Gastrocnemius medialis (tissue), 4 donors: ENCODE data around the gene NME4. TPM values are rescaled to one million over a fixed set of nuclear protein-coding genes. Genes with fewer than 3 reads are reported as not detected.

ENCODE experiments used
- ATAC-seq, 2 donors: fragments of 150-250 bp; one replicate each; pipeline ENCODE4 v1.9.1; 2016
- DNase-seq, 2 donors: peaks; one replicate each; pipeline ENCODE4 v3.0.0-alpha.2; 2019
- H3K27ac ChIP-seq, 4 donors: fragments of 200-600 bp; sonication (generic); 1 replicate in 1 of 4; 2 replicates in 3 of 4; pipeline ENCODE4 v1.5.1; 2016 to 2018; ENCODE audit warnings: mild to moderate bottlenecking in 2 of 4, moderate library complexity in 1 of 4
- H3K27me3 ChIP-seq, 3 donors: fragments of 200-600 bp; sonication (generic) in 2 of 3; 1 replicate in 1 of 3; 2 replicates in 2 of 3; pipeline versions ENCODE4 v1.5.1 to v1.6.0; 2016 to 2019; ENCODE audit warnings: mild to moderate bottlenecking in 1 of 3, moderate library complexity in 1 of 3
- H3K36me3 ChIP-seq, 2 donors: fragments of 200-600 bp; sonication (generic) in 1 of 2; one replicate each; pipeline ENCODE4 v1.5.1; 2017 to 2018
- H3K4me1 ChIP-seq, 2 donors: fragments of 200-600 bp; sonication (generic) in 1 of 2; one replicate each; pipeline ENCODE4 v1.5.1; 2016 to 2017; ENCODE audit warnings: mild to moderate bottlenecking in 2 of 2
- H3K4me3 ChIP-seq, 4 donors: fragments of 200-600 bp; sonication (generic) in 3 of 4; 1 replicate in 1 of 4; 2 replicates in 3 of 4; pipeline ENCODE4 v1.5.1; 2016 to 2019; ENCODE audit warnings: mild to moderate bottlenecking in 2 of 4
- H3K9me3 ChIP-seq, 3 donors: fragments of 200-600 bp; sonication (generic) in 2 of 3; 1 replicate in 1 of 3; 2 replicates in 2 of 3; pipeline ENCODE4 v1.5.1; 2016 to 2019
- CTCF ChIP-seq, 5 experiments: fragments of 450-650 bp in 3 of 5; fragments of 200-600 bp in 2 of 5; sonication (generic) in 2 of 5; IDR thresholded peaks in 4 of 5; conservative IDR thresholded peaks in 1 of 5; 1 replicate in 4 of 5; 2 replicates in 1 of 5; pipeline ENCODE4 v1.5.1; 2016 to 2019; ENCODE audit warnings: antibody characterized with exemption in 5 of 5, mild to moderate bottlenecking in 3 of 5, moderate library complexity in 3 of 5
- POLR2A ChIP-seq, 2 donors: fragments of 450-650 bp; IDR thresholded peaks; one replicate each; pipeline ENCODE4 v1.6.1; 2017; ENCODE audit warnings: antibody characterized with exemption in 2 of 2, mild to moderate bottlenecking in 2 of 2, moderate library complexity in 2 of 2
- in situ Hi-C, 4 donors: fragments of 200-750 bp; cut with MboI; loops; one replicate each; pipeline versions ENCODE4 v1.15.0 to v1.8.0; 2017; ENCODE audit warnings: low sequenced_read_pairs in 4 of 4
- intact Hi-C: fragments of 100-400 bp; cut with DNase I; formaldehyde crosslinking; loops from one replicate; pipeline ENCODE4 v1.15.1; 2023; ENCODE audit warnings: low total_unique reads
- total RNA-seq, 4 donors: library from RNA; depleted of rRNA; stranded (reverse); fragments of >200 nt; gene quantifications; one replicate each; pipeline versions ENCODE4 v1.1.0 to v1.2.3, GENCODE V29; 2016

Gene NME4
- total RNA-seq, 4 donors from 2014 or later, result 11.6 to 19.3 (median 16.3) TPM

GRCh38 chr16:363766-364490 is 33.1 kb upstream of the NME4 start:
- in situ Hi-C loops, result no loop called here
- TF ChIP-seq CTCF (IDR thresholded peaks at IDR 0.05 in 4 of 5, conservative IDR thresholded peaks at IDR 0.05 in 1 of 5) (no peak), POLR2A (IDR thresholded peaks at IDR 0.05) (no peak)
- intact Hi-C loops, result no loop called here

GRCh38 chr16:364595-365491 is 32.2 kb upstream of the NME4 start:
- H3K9me3 ChIP-seq, result no peaks in the 10 kb centered on the region
- H3K27ac ChIP-seq, result no peak overlapping the region
- intact Hi-C loops, result no loop called here
- DNase-seq (no peak), ATAC-seq (no peak)
- H3K4me3 ChIP-seq, result no peak overlapping the region
- H3K36me3 ChIP-seq, result peaks cover 0 to 30% of the 10 kb centered on the region in 2 donors
- TF ChIP-seq POLR2A (IDR thresholded peaks at IDR 0.05) (no peak), CTCF (IDR thresholded peaks at IDR 0.05 in 4 of 5, conservative IDR thresholded peaks at IDR 0.05 in 1 of 5) (no peak)
- peaks cover 0 to 18% (median 7%) of the 10 kb centered on the region in 3 donors for H3K27me3 ChIP-seq
- in situ Hi-C loops, result no loop called here
- peaks cover 3 to 7% of the 10 kb centered on the region in 2 donors for H3K4me1 ChIP-seq

More at GRCh38 chr16:363766-364490, 33.1 kb upstream of the NME4 start:
- H3K27ac ChIP-seq, result no peak overlapping the region
- ATAC-seq, result no peak
- peaks cover 0 to 18% (median 7%) of the 10 kb centered on the region in 3 donors for H3K27me3 ChIP-seq
- DNase-seq, result no peak
- H3K9me3 ChIP-seq, result no peaks in the 10 kb centered on the region
- no peaks in the 10 kb centered on the region for H3K4me1 ChIP-seq
- H3K4me3 ChIP-seq, result no peak overlapping the region
- peaks cover 0 to 25% of the 10 kb centered on the region in 2 donors for H3K36me3 ChIP-seq

- DNase-seq (no peak), ATAC-seq (no peak)
- Histone ChIP-seq H3K36me3 (peaks cover 0 to 30% of the 10 kb centered on the region in 2 donors), H3K27me3 (peaks cover 0 to 18% (median 7%) of the 10 kb centered on the region in 3 donors), H3K4me3 (no peak overlapping the region), H3K27ac (no peak overlapping the region), H3K9me3 (no peaks in the 10 kb centered on the region), H3K4me1 (peaks cover 12 to 14% of the 10 kb centered on the region in 2 donors)
- in situ Hi-C loops (no loop called here), intact Hi-C loops (no loop called here)
- no peak for TF ChIP-seq CTCF (IDR thresholded peaks at IDR 0.05 in 4 of 5, conservative IDR thresholded peaks at IDR 0.05 in 1 of 5)
- no peak for TF ChIP-seq POLR2A (IDR thresholded peaks at IDR 0.05)
These were observed 30.5 kb upstream of the NME4 start for GRCh38 chr16:366476-366875.

GRCh38 chr16:367333-367903 is 29.6 kb upstream of the NME4 start:
- ATAC-seq (no peak), DNase-seq (no peak)
- peaks cover 0 to 18% (median 7%) of the 10 kb centered on the region in 3 donors for H3K27me3 ChIP-seq
- TF ChIP-seq POLR2A (IDR thresholded peaks at IDR 0.05) (no peak), CTCF (IDR thresholded peaks at IDR 0.05 in 4 of 5, conservative IDR thresholded peaks at IDR 0.05 in 1 of 5) (no peak)
- no peak overlapping the region for H3K4me3 ChIP-seq
- in situ Hi-C loops, result no loop called here
- intact Hi-C loops, result no loop called here
- H3K4me1 ChIP-seq, result peaks cover 12 to 14% of the 10 kb centered on the region in 2 donors
- no peaks in the 10 kb centered on the region for H3K9me3 ChIP-seq
- peaks cover 0 to 30% of the 10 kb centered on the region in 2 donors for H3K36me3 ChIP-seq
- no peak overlapping the region for H3K27ac ChIP-seq
